KBM-7 (cell line): ENCODE results near the gene HSP90AB1.

Experiments
- DNase-seq: peaks from one replicate; pipeline ENCODE4 v3.0.0-alpha.2; 2015
- in situ Hi-C: fragments of 300-500 bp; cut with MboI; formaldehyde crosslinking; loops from 2 replicates; pipeline ENCODE4 v1.14.3; 2020; ENCODE audit warnings: low sequenced_read_pairs, low pct_unique_long_range_greater_than_20kb, mixed read lengths

Gene HSP90AB1

DNA sequence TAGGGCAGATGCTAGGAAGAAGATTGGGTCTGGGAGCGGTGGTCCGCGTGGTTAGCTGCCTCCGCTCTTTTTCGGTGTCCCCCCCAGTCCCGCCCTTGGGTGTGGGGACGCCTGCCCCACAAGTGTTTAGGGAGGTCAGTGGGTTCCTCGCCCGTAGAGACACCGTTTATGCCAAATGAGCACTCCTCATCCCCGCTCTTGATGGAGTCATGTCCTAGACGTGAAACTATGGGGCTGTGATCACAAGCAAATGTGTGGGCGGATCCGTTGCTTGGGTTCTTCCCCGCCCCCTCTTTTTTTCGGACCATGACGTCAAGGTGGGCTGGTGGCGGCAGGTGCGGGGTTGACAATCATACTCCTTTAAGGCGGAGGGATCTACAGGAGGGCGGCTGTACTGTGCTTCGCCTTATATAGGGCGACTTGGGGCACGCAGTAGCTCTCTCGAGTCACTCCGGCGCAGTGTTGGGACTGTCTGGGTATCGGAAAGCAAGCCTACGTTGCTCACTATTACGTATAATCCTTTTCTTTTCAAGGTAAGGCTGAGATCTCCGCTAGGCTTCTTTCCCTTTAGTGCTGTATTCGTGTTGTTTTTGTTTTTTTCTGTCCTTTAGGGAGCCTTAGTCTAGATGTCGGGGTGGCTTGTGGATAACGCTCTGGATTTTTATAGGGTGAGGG is at the start of gene HSP90AB1:
HSP90AB1 (plus strand) TSS at position 439 of the 675 bp plus-strand sequence. CDS start 1,529 bp downstream, outside the sequence.
- in situ Hi-C loops: no loop called here
- peak; percentile 99 for DNase-seq

DNA sequence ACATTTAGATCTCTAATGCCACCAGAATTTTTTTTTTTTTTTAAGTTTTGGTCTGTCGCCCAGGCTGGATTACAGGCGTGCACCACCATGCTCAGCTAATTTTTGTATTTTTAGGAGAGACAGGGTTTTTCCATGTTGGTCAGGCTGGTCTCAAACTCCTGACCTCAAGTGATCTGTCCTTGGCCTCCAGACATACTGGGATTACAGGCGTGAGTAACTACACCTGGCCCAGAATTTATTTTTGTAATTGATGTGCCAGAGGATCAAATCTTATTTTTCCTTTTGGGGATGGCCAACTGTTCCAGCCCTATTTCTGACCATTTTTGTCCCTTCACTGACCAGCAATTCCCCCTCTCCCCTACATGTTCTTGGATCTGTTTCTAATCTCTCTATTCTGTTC is 48.2 kb upstream of the HSP90AB1 start:
- in situ Hi-C loops: no loop called here
- no peak for DNase-seq

DNA sequence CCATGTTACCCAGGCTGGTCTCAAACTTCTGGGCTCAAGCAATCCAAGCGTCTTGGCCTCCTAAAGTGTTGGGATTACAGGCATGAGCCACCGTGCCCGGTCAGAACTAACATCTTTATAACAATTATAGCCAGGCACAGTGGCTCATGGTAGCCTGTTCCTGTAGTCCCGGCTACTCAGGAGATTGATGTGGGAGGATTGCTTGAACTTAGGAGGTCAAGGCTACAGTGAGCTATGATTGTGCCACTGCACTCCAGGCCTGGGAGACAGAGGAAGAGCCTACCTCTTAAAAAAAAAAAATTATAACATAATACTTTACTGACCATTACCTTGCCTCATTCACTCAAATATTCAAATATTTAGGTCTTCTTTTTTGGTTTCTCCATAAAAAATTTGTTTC is 47.0 kb upstream of the HSP90AB1 start:
- DNase-seq: no peak
- in situ Hi-C loops: no loop called here

DNA sequence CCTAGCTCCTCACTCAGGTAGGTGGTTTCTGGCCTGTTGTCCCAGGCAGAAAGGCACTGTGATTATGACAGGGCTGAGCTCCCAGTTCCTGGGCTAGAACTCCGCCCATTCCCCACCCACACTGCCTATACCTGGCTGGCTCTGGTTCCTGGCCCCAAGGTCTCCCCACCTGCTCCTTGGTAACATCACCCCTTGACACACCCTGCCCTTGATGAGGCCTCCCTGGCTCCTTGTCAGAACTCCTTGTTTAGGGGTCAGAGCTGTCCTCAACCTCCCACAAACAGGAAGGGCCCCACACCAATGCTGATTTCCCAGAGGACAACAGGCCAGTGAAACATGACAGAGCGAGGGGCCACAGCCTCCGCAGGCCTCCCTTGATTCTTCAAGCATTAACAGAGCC is 45.7 kb upstream of the HSP90AB1 start:
- no peak for DNase-seq
- in situ Hi-C loops: no loop called here

DNA sequence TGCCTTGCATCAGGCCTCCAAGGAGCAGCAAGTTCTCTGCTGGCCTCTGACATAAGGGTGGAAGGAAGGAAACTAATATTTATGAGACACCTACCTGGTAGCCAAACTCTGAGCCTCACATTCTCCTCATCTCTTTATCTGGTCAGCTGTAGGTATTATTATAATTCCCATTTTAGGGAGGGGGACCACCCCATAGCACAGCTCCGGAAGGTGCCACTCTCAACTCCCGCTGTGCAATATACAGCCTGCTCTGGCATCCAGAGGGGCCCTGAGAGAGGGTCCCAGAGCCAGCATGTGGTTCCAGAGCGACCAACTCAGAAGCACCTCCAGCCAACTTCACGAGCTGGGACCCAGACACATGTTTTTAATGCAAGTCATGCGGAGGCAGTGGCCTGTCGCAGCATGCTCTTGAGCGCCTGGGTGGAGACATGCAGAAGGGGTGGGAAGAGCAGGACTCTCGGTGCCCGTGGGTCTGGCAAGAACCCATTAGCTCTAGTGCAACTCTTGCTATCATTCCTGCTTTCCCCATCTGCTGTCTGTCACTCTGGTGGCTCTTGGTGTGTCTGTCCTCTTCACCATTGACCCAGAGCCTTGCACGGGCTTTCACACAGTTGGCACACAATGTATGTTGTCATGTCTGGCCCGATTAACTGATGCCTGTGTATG is 45.1 kb upstream of the HSP90AB1 start:
- in situ Hi-C loops: no loop called here
- DNase-seq: no peak

DNA sequence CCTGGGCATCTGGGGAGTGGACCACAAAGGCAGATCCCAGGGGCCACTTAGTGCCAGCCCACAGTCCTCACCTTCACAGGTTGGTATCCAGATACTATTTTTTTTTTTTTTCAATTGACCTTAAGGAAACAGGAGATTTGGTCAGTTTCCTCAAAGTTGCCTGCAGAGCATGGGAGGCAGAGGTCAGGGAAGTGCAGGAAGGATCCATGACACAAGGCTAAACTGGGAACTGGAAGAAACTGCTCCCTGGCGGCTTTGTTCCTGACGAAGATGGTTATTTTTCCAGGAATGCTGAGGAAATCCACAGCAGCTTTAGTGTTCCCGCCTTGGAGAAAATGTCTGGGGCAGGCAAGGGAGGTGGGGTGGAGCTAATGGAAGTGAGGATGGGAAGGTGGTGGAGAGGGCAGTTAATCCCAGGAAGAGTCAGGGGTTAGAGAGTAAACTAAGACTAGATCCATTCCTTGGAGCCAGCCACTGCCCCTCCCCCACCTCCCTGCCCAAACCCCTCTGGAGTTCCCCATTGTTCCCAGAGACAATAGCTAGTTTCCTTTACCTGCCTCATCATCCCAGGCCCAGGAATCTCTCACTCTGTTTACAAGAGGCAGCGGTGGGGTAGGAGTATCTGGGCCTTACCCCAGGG is 44.4 kb upstream of the HSP90AB1 start:
- in situ Hi-C loops: no loop called here
- no peak for DNase-seq

DNA sequence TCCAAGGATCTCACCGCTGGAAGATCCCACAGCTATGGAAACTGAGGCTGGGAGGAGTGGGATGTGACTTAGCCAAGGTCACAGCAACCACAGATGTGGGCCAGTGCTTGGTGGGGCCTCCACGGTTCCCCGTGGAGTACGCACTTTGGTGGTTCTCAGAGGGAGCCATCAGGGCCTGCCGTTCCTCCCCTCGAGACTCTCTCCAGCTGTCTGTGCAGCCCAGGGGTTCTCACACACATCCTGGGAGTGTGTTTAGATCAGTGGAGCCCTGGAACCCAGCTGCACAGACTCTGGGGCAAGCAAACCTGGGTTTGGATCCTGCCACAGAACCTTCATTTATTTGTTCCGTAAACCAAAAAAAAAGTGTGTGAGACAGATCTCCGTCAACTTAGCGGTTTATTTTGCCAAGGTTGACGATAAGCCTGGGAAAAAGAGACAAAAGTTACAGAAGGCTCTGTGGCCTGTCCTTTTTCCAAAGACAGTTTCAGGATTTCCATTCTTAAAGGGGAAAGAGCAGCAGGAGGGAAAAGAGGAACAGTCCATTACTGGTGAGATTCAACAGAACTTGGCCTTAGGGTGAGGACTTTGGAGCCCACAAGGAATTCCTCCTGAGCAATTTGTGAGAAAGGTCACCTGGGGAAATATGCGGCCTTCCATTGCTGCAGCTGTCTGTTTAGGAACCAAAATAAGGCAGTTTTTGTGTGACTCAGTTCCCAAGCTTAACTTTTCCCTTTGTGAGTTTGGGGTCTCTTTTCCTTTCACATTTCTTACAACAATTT is 43.7 kb upstream of the HSP90AB1 start:
- in situ Hi-C loops: no loop called here
- DNase-seq: no peak

DNA sequence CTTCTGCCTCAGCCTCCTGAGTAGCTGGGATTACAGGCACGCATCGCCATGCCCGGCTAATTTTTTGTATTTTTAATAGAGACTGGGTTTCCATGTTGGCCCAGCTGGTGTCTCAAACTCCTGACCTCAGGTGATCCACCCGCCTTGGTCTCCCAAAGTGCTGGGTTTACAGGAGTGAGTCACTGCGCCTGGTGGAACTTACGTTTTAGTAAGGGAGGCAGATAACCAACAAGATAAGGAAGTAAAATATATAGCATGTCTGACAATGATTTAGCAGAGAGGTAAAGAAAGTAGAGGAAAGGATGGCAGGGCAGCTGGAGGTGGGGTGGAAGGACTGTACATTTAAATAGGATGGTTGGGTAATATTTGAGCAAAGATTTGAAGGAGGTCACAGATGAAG is 42.9 kb upstream of the HSP90AB1 start:
- no peak for DNase-seq
- in situ Hi-C loops: no loop called here

DNA sequence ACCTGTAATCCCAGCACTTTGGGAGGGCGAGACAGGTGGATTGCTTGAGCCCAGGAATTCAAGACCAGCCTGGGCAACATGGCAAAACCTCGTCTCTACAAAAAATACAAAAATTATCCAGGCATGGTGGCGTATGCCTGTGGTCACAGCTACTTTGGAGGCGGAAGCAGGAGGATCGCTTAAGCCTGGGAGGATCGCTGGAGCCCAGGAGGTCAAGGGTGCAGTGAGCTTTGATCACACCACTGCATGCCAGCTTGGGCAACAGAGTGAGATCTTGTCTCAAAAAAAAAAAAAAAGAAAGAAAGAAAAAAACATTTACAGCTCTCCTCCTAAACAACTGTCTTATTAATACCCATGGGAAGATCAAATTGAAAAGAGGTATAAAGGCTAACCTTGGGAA is 38.9 kb upstream of the HSP90AB1 start:
- DNase-seq: no peak
- in situ Hi-C loops: no loop called here

DNA sequence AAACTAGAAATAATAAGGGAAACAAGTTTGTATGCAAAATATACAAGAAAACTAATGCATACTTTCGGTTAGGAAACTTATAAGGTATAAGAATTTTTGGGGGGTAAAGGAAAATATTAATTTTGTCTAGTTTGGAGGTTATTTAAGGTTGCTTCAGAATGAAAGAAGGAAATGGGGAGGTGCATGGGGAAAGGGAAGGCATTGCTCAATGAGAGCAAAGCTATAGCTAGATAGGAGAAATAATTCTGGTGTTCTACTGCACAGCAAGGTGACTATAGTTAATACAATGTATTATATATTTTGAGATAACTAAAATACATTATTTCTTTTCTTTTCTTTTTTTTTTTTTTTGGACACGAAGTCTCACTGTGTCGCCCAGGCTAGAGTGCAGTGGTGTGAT is 35.6 kb upstream of the HSP90AB1 start:
- no peak for DNase-seq
- in situ Hi-C loops: no loop called here

DNA sequence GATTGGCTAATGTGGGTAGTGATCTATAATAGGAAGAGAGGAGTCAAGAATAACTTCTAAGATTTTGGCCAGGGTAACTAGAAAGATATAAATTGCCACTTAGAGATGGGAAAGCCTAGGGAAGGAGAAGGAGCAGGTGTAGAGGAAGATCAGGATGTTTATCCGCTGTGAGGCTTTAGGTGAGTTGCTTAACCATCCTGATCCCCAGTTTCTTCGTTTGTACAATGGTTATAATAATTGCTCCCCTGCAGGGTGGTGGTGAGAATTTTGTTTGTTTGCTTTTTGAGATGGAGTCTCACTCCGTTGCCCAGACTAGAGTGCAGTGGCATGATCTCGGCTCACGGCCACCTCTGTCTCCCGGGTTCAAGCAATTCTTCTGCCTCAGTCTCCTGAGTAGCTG is 32.6 kb upstream of the HSP90AB1 start:
- DNase-seq: no peak
- in situ Hi-C loops: no loop called here

DNA sequence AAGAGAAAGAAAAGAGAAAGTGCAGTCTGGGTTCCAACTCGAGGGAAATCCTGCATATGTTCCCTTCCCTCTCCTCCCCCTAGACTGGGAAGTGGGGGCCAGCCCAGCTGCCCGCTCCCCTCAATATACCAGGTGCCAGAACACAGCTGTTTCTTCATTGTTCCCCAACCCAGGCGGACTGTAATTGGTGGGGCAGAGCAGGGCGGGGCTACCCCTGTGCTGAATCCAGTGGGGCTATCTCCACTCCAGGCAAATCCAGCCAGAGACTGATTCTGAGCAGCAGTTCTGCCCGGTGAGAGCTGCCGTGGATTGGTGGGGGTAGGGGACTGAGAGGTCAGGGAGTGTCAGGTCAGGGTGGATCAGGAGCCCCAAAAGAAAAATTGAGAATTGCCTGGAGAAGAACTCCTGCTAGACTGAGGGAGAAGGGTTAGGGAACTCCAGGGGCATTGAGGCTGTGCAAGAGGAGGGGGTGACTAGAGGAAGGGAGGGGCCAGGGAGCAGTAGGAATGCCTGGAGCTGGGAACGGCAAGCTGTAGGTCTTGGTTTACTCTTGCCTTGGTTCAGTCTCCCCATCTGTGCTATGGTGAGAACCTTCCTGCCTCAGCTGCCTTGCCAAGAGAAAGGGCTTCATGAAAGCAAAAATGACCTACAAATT is 30.1 kb upstream of the HSP90AB1 start, which contains the start of gene MYMX:
MYMX (plus strand) TSS at position 250 of the 655 bp plus-strand sequence. CDS start 546 bp downstream, outside the sequence.
- no peak for DNase-seq
- in situ Hi-C loops: no loop called here

DNA sequence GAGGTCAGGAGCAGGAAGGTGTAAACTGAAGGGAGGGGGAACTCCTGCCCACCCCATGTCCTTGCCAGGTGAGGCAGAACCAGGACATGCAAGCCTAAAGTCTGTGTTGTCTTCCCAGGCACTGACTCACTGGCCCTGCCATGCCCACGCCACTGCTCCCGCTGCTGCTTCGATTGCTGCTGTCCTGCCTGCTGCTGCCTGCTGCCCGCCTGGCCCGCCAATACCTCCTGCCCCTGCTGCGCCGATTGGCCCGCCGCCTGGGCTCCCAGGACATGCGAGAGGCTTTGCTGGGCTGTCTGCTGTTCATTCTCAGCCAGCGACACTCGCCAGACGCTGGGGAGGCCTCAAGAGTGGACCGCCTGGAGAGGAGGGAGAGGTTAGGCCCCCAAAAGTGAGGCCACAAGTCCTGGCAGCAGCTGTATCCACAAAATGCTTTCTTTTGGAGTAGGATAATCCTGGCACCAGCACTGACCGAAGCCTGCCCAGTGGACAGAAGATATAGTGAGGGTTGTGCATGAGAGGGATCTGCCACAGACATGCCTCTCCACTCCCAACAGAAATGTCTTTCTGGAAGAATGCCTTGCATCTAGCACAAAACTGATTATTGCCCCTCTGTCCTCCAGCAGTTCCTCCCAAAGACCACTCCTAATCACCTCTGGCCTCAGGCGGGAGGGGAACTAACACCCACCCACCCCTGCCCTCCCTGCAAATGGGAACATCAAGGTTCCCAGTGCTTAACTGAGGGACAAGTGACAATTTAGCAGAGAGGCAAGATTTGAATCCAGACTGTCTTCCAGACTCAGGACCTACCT is 29.4 kb upstream of the HSP90AB1 start:
- no peak for DNase-seq

DNA sequence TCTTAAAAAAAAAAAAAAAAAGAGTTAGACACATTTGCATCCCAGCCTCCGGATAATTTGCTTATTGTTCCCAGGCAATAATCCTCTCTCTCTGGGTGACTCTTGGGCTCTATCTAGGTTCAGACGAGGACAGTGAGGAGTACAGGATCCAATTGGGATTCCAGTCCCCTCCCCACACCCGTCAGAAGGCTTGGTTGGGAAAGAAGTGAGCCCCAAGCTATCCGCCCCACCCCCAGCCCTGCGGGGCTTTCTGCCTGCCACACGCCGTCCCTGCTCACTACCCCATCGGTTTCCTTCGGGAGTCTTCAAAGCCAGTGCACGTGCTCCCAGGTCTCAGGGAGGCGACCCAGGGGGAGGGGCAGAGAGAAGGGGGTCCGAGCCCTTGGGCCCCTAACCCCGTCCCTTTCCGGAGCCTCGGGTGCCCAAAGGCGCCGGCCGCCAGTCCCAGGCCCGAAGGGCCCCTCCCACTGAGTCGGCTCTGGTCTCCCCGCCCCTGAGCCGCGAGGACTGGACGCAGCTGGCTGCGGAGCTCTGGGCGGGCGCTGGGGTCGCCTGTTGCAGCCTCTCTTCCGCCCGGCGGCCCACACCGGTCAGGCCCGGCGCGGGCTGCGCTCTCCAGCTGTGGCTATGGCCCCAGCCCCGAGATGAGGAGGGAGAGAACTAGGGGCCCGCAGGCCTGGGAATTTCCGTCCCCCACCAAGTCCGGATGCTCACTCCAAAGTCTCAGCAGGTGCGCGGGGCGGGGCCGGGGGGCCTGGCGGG is 27.7 kb upstream of the HSP90AB1 start:
- in situ Hi-C loops: no loop called here
- no peak for DNase-seq

More for the DNA sequence above, 29.4 kb upstream of the HSP90AB1 start:
- in situ Hi-C loops: no loop called here

DNA sequence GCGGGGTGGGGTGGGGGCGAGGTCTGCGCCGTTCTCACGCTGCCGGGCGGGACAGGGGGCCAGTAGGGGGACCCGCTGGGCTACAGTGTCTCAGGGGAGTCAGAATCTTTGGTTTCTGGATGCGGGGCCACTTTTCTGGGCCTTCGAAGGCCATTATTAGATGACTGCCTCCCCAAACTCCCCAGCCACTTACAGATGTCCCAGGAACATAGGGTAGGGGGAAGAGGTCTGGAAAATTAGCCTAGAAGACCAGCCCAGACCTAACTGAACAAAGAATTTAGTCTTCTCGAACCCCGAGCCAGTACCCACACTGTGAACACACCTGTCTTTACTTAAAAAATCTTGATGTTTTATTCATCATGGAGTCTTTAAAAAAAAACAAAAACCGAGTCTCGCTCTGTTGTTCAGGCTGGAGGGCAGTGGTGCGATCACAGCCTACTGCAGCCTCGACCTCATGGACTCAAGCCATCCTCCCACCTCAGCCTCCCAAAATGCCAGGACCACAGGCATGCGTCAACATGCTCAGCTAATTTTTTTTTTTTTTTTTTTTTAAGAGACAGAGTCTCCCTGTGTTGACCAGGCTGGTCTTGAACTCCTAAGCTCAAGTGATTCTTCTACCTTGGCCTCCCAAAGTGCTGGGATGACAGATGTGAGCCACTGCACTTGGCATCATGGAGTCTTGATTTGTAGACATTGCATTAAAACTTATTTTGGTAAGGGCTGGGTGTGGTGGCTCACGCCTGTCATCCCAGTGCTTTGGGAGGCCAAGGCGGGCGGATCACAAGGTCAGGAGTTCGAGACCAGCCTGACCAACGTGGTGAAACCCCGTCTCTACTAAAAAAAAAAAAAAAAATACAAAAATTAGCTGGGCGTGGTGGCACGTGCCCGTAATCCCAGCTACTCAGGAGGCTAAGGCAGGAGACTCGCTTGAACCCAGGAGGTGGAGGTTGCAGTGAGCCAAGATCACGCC is 26.8 kb upstream of the HSP90AB1 start:
- DNase-seq: no peak
- in situ Hi-C loops: no loop called here

DNA sequence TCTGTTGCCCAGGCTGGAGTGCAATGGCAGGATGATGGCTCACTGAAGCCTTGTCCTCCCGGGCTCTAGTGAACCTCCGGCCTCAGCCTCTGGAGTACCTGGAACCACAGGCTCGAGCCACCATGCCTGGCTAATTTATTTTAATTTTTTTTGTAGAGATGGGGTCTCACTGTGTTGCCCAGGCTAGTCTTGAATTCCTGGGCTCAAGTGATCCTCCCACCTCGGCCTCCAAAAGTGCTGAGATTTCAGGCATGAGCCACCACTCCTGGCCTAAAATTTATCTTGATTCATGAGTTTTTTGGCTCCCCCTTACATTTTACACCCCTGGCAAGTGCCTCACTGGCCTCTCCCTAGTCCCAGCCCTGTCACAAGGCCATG is 26.0 kb upstream of the HSP90AB1 start:
- in situ Hi-C loops: no loop called here

More for the DNA sequence above, 26.0 kb upstream of the HSP90AB1 start:
- DNase-seq: no peak
